Epithelial cell of esophagus (primary cell): ENCODE measurements around the gene SEMA6B.
"Not testable (repeated sequence)": the region's sequence is repeated elsewhere in the genome, so short reads cannot be mapped to it uniquely, and the experiment has no call there.

ENCODE experiments used
- DNase-seq: peaks from one replicate; pipeline ENCODE4 v3.0.0; 2010; ENCODE audit warnings: low read depth
- H3K4me3 ChIP-seq: 2 replicates; pipeline ENCODE4 v1.5.1; 2011; ENCODE audit warnings: mild to moderate bottlenecking, low read length, control low read depth
- CTCF ChIP-seq: IDR thresholded peaks from 2 replicates; pipeline ENCODE4 v1.5.1; 2011; ENCODE audit warnings: low read depth, mild to moderate bottlenecking, low read length, control low read depth, inconsistent platforms; ENCODE audit not compliant: insufficient read depth; ENCODE audit errors: missing control alignments

The SEMA6B gene

DNA sequence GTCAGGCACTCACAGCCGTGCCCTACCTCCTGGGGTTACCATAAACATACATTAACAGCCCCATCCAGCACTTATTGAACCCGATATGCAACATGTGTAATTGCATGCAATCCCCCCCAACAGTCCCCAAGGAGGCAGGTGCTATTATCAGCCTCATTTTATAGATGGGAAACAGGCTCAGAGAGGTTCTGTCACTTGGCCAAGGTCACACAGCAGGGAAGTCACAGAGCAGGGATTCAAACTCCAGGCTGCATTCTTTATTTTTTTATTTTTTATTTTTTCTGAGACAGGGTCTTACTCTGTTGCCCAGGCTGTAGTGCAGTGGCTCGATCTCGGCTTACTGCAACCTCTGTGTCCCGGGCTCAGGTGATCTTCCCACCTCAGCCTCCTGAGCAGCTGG is 41.4 kb upstream of the SEMA6B start:
- DNase-seq, result no peak
- H3K4me3 ChIP-seq, result no peak overlapping the region
- no peak for TF ChIP-seq CTCF

DNA sequence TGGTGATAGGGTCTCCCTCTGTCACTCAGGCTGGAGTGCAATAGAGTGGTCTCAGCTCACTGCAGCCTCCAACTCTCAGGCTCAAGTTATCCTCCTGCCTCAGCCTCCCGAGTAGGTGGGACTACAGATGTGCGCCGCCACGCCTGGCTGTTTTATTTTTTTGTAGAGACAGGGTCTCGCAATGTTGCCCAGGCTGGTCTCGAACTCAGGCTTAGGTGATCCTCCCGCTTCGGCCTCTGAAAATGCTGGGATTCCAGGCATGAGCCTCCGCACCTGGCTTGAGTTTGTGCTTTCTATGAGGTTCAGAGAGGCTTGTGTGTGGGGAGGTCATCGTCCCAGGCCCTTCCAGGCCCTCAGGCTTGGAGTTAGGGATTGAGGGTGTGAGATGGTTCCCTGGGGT is 40.6 kb upstream of the SEMA6B start:
- H3K4me3 ChIP-seq, result no peak overlapping the region
- DNase-seq, result no peak
- TF ChIP-seq CTCF, result no peak

DNA sequence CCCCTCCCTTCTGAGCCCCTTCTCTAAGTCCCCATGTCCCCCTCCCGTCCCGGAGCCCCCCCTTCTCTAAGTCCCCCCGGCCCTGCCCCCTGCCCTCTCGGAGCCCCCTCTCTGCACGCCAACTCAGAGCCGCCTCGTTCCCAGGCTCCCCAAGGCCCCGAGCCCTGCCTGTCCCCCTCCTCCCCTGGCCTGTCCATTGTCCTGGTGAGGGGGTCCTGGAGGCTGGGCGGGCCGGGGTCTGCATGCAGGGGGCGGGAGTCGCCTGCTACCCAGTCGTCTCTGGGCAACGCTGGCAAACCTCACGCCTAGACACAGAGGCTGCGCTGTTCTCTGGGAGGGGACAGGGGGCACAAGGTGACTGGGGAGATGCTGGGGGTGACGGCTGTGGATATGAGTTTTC is 39.2 kb upstream of the SEMA6B start:
- no peak for DNase-seq
- TF ChIP-seq CTCF, result no peak
- no peak overlapping the region for H3K4me3 ChIP-seq

DNA sequence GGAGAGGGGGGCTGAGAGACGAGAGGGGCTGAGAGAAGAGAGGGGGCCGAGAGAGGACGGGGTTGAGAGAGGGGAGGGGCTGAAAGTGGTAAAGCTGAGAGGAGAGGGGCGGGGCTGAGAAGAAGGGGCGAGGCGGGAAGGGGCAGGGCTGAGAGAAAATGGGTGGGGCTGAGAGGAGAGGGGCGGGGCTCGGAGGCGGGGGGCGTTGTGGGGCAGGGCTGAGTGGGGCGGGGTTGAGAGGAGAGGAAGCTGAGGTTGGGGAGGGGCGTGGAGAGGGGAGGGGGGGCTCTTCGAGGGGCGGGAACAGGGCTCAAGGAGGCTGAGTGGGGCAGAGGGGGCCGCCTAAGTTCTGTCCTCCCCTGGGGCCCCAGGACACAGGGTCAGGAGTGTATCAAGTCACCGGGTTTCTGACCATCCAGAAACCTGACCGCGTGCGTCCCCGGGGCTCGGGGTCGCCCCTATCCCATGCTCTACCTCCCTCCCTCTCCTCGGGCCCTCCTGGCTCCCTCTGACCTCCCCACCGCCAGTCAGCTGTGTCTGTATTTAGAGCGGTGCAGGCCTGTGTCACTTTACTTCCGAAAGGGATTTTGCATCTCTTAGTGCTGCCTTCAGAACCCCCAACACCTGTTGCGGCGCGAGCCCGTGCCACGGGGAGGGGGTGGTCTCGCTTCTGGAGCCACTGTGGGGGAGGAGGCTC is 38.6 kb upstream of the SEMA6B start:
- no peak for TF ChIP-seq CTCF
- peak; percentile 67 for DNase-seq
- peak overlapping the region; percentile 10 for H3K4me3 ChIP-seq

GRCh38 chr19:4597278-4597974 is 37.9 kb upstream of the SEMA6B start:
- TF ChIP-seq CTCF, result no peak
- DNase-seq, result no peak
- peak overlapping the region; percentile 10 for H3K4me3 ChIP-seq

DNA sequence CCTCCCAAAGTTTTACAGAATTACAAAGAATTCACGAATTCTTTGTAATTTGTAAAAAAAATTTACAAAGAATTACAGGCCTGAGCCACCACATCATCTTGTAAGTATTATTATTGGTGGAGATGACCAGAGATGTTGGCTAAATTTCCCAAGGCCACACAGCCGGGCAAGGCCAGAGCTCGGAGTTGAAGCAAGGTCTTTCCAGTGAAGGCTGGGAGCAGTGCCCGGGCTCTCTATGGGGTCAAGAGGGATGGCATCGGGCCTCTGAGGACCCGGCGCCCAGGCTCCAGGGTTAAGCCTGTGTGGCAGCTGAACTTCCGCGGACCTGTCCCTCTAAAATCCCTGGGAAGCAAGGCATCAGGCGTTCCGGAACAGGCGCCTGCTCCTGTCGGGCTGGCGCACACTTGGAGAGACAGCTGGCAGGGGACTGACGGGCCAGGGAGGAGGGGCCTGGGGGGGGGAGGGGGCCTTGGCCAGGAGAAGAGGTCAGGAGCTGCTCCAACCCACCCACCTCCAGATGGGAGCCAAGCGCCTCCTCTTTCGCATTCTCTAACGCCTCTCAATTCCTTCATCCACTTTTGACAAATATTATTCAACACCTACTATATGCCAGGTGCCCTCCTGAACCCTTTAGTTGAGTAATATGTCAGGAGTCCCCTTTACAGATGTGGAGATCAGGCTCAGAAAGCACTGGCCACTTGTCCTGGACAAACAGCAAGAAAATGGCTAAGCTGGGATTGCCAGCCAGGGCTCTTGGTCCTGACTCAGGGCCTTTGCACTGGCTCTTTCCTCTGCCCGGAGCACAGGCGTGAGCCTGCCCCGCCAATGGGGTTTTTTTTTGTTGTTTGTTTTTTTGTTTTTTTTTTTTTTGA is 36.8 kb upstream of the SEMA6B start:
- no peak overlapping the region for H3K4me3 ChIP-seq
- no peak for DNase-seq
- TF ChIP-seq CTCF, result no peak

DNA sequence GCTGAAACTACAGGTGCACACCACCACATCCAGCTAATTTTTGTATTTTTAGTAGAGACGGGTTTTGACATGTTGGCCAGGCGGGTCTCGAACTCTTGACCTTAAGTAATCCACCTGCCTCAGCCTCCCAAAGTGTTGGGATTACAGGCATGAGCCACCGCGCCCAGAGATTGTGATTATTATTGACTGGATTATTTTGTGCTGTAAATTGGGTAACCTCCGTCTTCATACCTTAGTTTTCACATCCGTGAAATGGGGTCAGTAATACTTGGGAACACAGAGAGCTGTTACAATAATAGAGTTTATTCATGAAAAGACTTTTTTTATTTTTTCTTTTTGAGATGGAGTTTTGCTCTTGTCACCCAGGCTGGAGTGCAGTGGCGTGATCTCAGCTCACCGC is 35.7 kb upstream of the SEMA6B start:
- not testable (repeated sequence) for DNase-seq, H3K4me3 ChIP-seq
